Left ventricle myocardium inferior (tissue), 1 donor: ENCODE results near the gene MYO5C. TPM values are rescaled to one million over a fixed set of nuclear protein-coding genes. Genes with fewer than 3 reads are reported as not detected.

ENCODE experiments used
- DNase-seq: peaks from one replicate; pipeline ENCODE4 v3.0.0-alpha.2; 2020
- H3K27ac ChIP-seq: fragments of 200-600 bp; replicated peaks from 2 replicates; pipeline ENCODE4 v1.8.0; 2021
- H3K27me3 ChIP-seq: fragments of 200-600 bp; 2 replicates; pipeline ENCODE4 v1.8.0; 2021; ENCODE audit warnings: low read depth
- H3K36me3 ChIP-seq: fragments of 200-600 bp; 2 replicates; pipeline ENCODE4 v1.8.0; 2021
- H3K4me1 ChIP-seq: fragments of 200-600 bp; 2 replicates; pipeline ENCODE4 v1.8.0; 2021
- H3K4me3 ChIP-seq: fragments of 200-600 bp; 2 replicates; pipeline ENCODE4 v1.8.0; 2021; ENCODE audit warnings: mild to moderate bottlenecking, moderate library complexity
- H3K9me3 ChIP-seq: fragments of 200-600 bp; replicated peaks from 2 replicates; pipeline ENCODE4 v1.8.0; 2021
- CTCF ChIP-seq: fragments of 200-600 bp; IDR thresholded peaks from 2 replicates; pipeline ENCODE4 v1.8.0; 2021; ENCODE audit warnings: antibody characterized with exemption, mild to moderate bottlenecking, borderline replicate concordance
- intact Hi-C: fragments of 100-400 bp; cut with micrococcal nuclease; formaldehyde crosslinking; loops from one replicate; pipeline ENCODE4 v1.11.0; 2022
- total RNA-seq: library from RNA; stranded (reverse); fragmentation: NEBNext Ultra II Directional; extraction: Animal tissue kit (Norgen Biotek cat#: 25700); gene quantifications from one replicate; pipeline ENCODE4 v1.2.1, GENCODE V29; 2021
- donor health status: DM: no; HTN: yes; CAD: no; lungs with severe emphysema.

MYO5C gene
- total RNA-seq, 1 donor from 2014 or later: 2.9 TPM

GRCh38 chr15:52151353-52151752 is 144.3 kb downstream of the MYO5C start:
- no peak overlapping the region for H3K4me3 ChIP-seq
- peaks cover 7% of the 10 kb centered on the region for H3K4me1 ChIP-seq
- no peak for DNase-seq
- no peak overlapping the region for H3K27ac ChIP-seq
- H3K36me3 ChIP-seq: peaks cover 45% of the 10 kb centered on the region
- no peaks in the 10 kb centered on the region for H3K9me3 ChIP-seq
- no peaks in the 10 kb centered on the region for H3K27me3 ChIP-seq
- TF ChIP-seq CTCF: no peak
- intact Hi-C loops: no loop called here

GRCh38 chr15:52150871-52151270 is 144.7 kb downstream of the MYO5C start:
- H3K4me1 ChIP-seq: peaks cover 7% of the 10 kb centered on the region
- no peaks in the 10 kb centered on the region for H3K27me3 ChIP-seq
- no peak for TF ChIP-seq CTCF
- intact Hi-C loops: no loop called here
- no peak overlapping the region for H3K4me3 ChIP-seq
- no peaks in the 10 kb centered on the region for H3K9me3 ChIP-seq
- H3K27ac ChIP-seq: no peak overlapping the region
- peaks cover 48% of the 10 kb centered on the region for H3K36me3 ChIP-seq
- no peak for DNase-seq

- TF ChIP-seq CTCF: no peak
- no peak for DNase-seq
- Histone ChIP-seq H3K4me1 (peaks cover 3% of the 10 kb centered on the region), H3K27ac (no peak overlapping the region), H3K36me3 (peaks cover 48% of the 10 kb centered on the region), H3K27me3 (no peaks in the 10 kb centered on the region), H3K9me3 (no peaks in the 10 kb centered on the region), H3K4me3 (no peak overlapping the region)
- intact Hi-C loops: no loop called here
Observed at GRCh38 chr15:52150043-52150825, 145.4 kb downstream of the MYO5C start.

GRCh38 chr15:52148403-52148802 is 147.2 kb downstream of the MYO5C start:
- Histone ChIP-seq H3K4me3 (no peak overlapping the region), H3K36me3 (peaks cover 48% of the 10 kb centered on the region), H3K4me1 (no peaks in the 10 kb centered on the region), H3K27me3 (no peaks in the 10 kb centered on the region), H3K27ac (no peak overlapping the region), H3K9me3 (no peaks in the 10 kb centered on the region)
- DNase-seq: no peak
- TF ChIP-seq CTCF: no peak
- intact Hi-C loops: no loop called here

- H3K4me3 ChIP-seq: no peak overlapping the region
- no peaks in the 10 kb centered on the region for H3K9me3 ChIP-seq
- no peaks in the 10 kb centered on the region for H3K4me1 ChIP-seq
- H3K27ac ChIP-seq: no peak overlapping the region
- intact Hi-C loops: no loop called here
- TF ChIP-seq CTCF: no peak
- no peak for DNase-seq
- H3K27me3 ChIP-seq: no peaks in the 10 kb centered on the region
- peaks cover 37% of the 10 kb centered on the region for H3K36me3 ChIP-seq
Observed at GRCh38 chr15:52146776-52147175, 148.8 kb downstream of the MYO5C start.
